Suprapubic skin (tissue), 4 donors: ENCODE measurements around the gene ZGLP1. TPM values are rescaled to one million over a fixed set of nuclear protein-coding genes. Genes with fewer than 3 reads are reported as not detected.

Source experiments
- DNase-seq, 2 donors: peaks; one replicate each; pipeline ENCODE4 v3.0.0-alpha.2; 2019; ENCODE audit warnings: low spot score in 2 of 2
- H3K27ac ChIP-seq: fragments of 200-600 bp; sonication (generic); one replicate; pipeline ENCODE4 v1.5.1; 2019
- H3K27me3 ChIP-seq: fragments of 200-600 bp; sonication (generic); one replicate; pipeline ENCODE4 v1.5.1; 2019
- H3K36me3 ChIP-seq: fragments of 200-600 bp; sonication (generic); one replicate; pipeline ENCODE4 v1.5.1; 2019
- H3K4me1 ChIP-seq: fragments of 200-600 bp; sonication (generic); one replicate; pipeline ENCODE4 v1.5.1; 2019
- H3K4me3 ChIP-seq: fragments of 200-600 bp; sonication (generic); one replicate; pipeline ENCODE4 v1.5.1; 2019; ENCODE audit warnings: mild to moderate bottlenecking
- H3K9me3 ChIP-seq: fragments of 200-600 bp; sonication (generic); one replicate; pipeline ENCODE4 v1.5.1; 2019
- EP300 ChIP-seq: sonication (generic); formaldehyde crosslinking; IDR thresholded peaks from one replicate; pipeline ENCODE4 v1.6.1; 2017; ENCODE audit warnings: antibody characterized with exemption
- POLR2A ChIP-seq, 2 donors: fragments of 450-650 bp; IDR thresholded peaks; one replicate each; pipeline ENCODE4 v1.6.1; 2017; ENCODE audit warnings: antibody characterized with exemption in 2 of 2, mild to moderate bottlenecking in 2 of 2, moderate library complexity in 2 of 2
- POLR2AphosphoS5 ChIP-seq, 3 donors: sonication (generic); formaldehyde crosslinking; IDR thresholded peaks; one replicate each; pipeline ENCODE4 v1.6.1; 2017; ENCODE audit warnings: antibody characterized with exemption in 3 of 3
- WGBS: methylation state at CpG from one replicate; pipeline ENCODE4 v1.1.5; 2018; 5-methylcytosine and 5-hydroxymethylcytosine counted together
- total RNA-seq, 4 donors: library from RNA; depleted of rRNA; stranded (reverse); fragments of >200 nt; gene quantifications; one replicate each; pipeline ENCODE4 v1.1.0, GENCODE V29; 2016
- TF ChIP-seq, protein P1 (sequence below), 2 donors: fragments of 200-600 bp in 1 of 2; fragments of 450-650 bp in 1 of 2; sonication (generic) in 1 of 2; IDR thresholded peaks; one replicate each; pipeline ENCODE4 v1.5.1; 2016 to 2019; ENCODE audit warnings: antibody characterized with exemption in 2 of 2, mild to moderate bottlenecking in 1 of 2, moderate library complexity in 1 of 2

ZGLP1 gene
- total RNA-seq, 4 donors from 2014 or later = 1.4 to 7.2 (median 2.9) TPM

DNA sequence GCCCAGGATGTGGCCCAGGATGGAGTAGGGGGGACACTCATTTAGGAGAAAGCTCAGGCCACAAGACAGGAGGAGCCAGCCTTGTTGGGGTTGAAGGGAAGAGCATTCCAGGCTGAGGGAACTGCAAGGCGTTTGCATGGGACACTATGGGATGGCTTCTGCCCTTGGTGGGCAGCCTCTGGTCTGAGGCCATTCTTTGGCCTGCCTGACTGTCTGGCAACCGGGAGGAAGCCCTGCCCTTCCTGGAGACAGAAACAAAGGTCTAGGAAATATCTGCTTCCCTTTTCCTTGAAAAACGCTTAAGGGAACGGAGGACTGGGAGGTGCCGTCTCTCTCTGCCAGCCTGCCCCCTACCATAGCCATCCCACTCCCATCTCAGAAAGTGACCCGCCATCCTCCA is 41.5 kb downstream of the ZGLP1 start:
- no peaks in the 10 kb centered on the region for H3K36me3 ChIP-seq
- no peak for DNase-seq
- no peak overlapping the region for H3K4me3 ChIP-seq
- no peaks in the 10 kb centered on the region for H3K9me3 ChIP-seq
- H3K4me1 ChIP-seq = peaks cover 20% of the 10 kb centered on the region
- no peak for TF ChIP-seq POLR2A (IDR thresholded peaks at IDR 0.05)
- no peaks in the 10 kb centered on the region for H3K27me3 ChIP-seq
- WGBS = 46% methylated on average over 3 of the region's 6 CpGs
- peak overlapping the region; percentile 62 for H3K27ac ChIP-seq

DNA sequence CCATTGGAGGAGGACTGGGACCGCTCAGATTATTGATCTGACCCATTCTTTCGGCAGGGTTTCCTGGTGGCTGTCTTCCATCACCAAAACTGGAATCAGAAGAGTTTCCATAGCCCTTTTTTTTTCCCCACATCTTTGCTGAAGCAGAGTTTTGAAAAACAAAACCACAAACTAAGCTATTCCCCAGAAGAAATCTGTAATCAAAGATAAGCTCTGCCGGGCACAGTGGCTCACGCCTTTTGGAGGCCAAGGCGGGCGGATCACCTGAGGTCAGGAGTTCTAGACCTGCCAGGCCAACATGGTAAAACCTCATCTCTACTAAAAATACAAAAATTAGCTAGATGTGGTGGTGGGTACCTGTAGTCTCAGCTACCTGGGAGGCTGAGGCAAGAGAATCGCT is 42.9 kb downstream of the ZGLP1 start:
- DNase-seq = no peak
- WGBS = 92% methylated on average over 7 of the region's 7 CpGs
- Histone ChIP-seq H3K9me3 (no peaks in the 10 kb centered on the region), H3K36me3 (no peaks in the 10 kb centered on the region), H3K27me3 (no peaks in the 10 kb centered on the region), H3K4me3 (no peak overlapping the region), H3K4me1 (peaks cover 18% of the 10 kb centered on the region), H3K27ac (no peak overlapping the region)
- no peak for TF ChIP-seq POLR2A (IDR thresholded peaks at IDR 0.05)
- TF ChIP-seq, protein P1, sequence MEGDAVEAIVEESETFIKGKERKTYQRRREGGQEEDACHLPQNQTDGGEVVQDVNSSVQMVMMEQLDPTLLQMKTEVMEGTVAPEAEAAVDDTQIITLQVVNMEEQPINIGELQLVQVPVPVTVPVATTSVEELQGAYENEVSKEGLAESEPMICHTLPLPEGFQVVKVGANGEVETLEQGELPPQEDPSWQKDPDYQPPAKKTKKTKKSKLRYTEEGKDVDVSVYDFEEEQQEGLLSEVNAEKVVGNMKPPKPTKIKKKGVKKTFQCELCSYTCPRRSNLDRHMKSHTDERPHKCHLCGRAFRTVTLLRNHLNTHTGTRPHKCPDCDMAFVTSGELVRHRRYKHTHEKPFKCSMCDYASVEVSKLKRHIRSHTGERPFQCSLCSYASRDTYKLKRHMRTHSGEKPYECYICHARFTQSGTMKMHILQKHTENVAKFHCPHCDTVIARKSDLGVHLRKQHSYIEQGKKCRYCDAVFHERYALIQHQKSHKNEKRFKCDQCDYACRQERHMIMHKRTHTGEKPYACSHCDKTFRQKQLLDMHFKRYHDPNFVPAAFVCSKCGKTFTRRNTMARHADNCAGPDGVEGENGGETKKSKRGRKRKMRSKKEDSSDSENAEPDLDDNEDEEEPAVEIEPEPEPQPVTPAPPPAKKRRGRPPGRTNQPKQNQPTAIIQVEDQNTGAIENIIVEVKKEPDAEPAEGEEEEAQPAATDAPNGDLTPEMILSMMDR (IDR thresholded peaks at IDR 0.05) = no peak
- TF ChIP-seq POLR2AphosphoS5 (IDR thresholded peaks at IDR 0.05) = no peak
- no peak for TF ChIP-seq EP300

DNA sequence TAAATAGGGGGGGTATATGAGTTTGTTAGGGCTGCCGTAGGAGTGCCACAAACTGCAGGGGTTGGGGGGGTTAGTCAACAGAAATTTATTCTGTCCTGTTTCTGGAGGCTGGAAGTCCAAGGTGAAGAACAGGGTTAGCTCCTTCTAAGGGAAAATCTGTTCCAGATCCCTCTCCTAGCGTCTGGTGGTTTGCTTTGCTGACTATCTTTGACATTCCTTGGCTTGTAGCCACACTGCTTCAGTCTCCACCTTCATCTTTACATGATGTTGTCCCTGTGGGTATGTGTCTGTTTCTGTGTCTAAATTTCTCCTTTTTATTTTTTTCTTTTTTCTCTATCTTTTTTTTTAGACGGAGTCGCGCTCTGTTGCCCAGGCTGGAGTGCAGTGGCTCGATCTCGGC is 46.8 kb downstream of the ZGLP1 start:
- H3K4me3 ChIP-seq = no peak overlapping the region
- peaks cover 18% of the 10 kb centered on the region for H3K36me3 ChIP-seq
- H3K27me3 ChIP-seq = no peaks in the 10 kb centered on the region
- TF ChIP-seq POLR2AphosphoS5 (IDR thresholded peaks at IDR 0.05) (no peak), EP300 (no peak), POLR2A (IDR thresholded peaks at IDR 0.05) (no peak)
- TF ChIP-seq, protein P1 (IDR thresholded peaks at IDR 0.05) = no peak
- no peak for DNase-seq
- H3K4me1 ChIP-seq = peaks cover 16% of the 10 kb centered on the region
- no peaks in the 10 kb centered on the region for H3K9me3 ChIP-seq
- 83% methylated on average over 7 of the region's 7 CpGs for WGBS
- H3K27ac ChIP-seq = no peak overlapping the region

DNA sequence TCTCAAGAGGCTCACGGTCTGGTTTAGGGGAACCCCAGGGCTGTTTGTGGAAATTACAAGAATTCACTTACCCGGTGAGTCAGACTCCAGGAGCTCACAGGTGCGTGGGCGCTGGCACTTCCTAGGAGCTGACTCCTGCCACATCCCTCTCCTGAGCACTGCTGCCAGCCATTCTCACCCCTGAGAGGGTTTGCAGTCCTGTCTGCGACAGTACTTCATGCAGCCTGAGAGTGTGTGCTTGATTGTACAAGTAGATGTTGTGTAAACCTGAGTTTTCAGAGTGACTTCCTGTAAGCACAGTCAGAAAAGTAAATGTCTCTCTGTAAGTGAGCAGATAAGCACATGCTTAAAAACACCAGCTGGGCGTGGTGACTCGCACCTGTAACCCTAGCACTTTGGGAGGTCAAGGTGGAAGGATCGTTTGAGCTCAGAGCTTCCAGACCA is 49.5 kb downstream of the ZGLP1 start:
- no peak overlapping the region for H3K4me3 ChIP-seq
- no peaks in the 10 kb centered on the region for H3K27me3 ChIP-seq
- H3K36me3 ChIP-seq = peaks cover 43% of the 10 kb centered on the region
- TF ChIP-seq, protein P1 (IDR thresholded peaks at IDR 0.05) = no peak
- TF ChIP-seq POLR2A (IDR thresholded peaks at IDR 0.05) (no peak), EP300 (no peak), POLR2AphosphoS5 (IDR thresholded peaks at IDR 0.05) (no peak)
- H3K4me1 ChIP-seq = peaks cover 16% of the 10 kb centered on the region
- WGBS = 32% methylated on average over 7 of the region's 8 CpGs
- H3K27ac ChIP-seq = no peak overlapping the region
- DNase-seq = no peak
- H3K9me3 ChIP-seq = no peaks in the 10 kb centered on the region

DNA sequence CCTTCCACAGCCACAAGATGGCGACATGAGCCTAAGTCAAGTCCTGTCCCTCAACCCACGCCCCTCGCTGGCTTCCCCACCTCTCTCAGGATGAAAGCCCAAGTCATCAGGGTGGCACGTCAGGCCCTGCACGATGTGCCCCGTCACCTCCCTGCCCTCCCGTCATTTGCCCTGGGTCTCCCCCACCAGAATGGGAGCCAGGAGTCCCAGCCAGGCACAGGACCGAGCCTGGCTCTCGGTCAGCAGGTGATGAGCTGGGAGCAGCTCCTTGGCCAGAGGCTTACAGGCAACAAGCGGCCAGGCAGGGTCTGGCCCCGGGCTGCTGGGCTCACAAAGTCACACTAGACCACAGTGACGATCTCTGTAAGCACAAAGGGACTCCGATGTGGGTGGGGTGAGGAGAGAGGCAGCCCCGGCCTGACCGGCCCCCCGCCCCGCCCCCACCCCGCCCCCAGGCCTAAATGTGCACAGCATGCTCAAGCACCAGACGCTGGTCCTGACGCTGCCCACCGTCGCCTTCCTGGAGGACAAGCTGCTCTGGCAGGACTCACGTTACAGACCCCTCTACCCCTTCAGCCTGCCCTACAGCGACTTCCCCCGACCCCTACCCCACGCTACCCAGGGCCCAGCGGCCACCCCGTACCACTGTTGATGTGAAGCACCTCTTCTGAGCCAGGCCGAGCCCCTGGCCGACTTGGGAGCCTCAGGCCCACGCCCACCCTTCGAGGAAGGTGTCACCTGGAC is 50.3 kb downstream of the ZGLP1 start:
- Histone ChIP-seq H3K27me3 (no peaks in the 10 kb centered on the region), H3K9me3 (no peaks in the 10 kb centered on the region), H3K36me3 (peaks cover 51% of the 10 kb centered on the region), H3K4me1 (peaks cover 16% of the 10 kb centered on the region), H3K4me3 (no peak overlapping the region), H3K27ac (peak overlapping the region; percentile 38)
- TF ChIP-seq, protein P1 (IDR thresholded peaks at IDR 0.05) = peak; percentile 59 to 63
- TF ChIP-seq POLR2A (IDR thresholded peaks at IDR 0.05) = no peak
- TF ChIP-seq EP300 = no peak
- TF ChIP-seq POLR2AphosphoS5 (IDR thresholded peaks at IDR 0.05) = no peak
- DNase-seq = peak; percentile 90 to 95
- WGBS = 41% methylated on average over 17 of the region's 32 CpGs
